SK-N-SH (cell line): Measurements from ENCODE around the gene BBOX1. TPM values are rescaled to one million over a fixed set of nuclear protein-coding genes. Genes with fewer than 3 reads are reported as not detected.

Experiments
- CTCF ChIA-PET: fragments of 300-600, 350-600 bp; formaldehyde crosslinking; extraction: SDS; loops from one replicate; lab custom pipeline; 2021; lab: Yijun Ruan, JAX
- POLR2A ChIA-PET: fragments of 350-600 bp; sonication (Branson Sonifier 250); formaldehyde crosslinking; extraction: SDS; loops from one replicate; lab custom pipeline; 2020; ENCODE audit warnings: antibody characterized with exemption, inconsistent platforms; lab: Yijun Ruan, JAX
- DNase-seq: peaks from one replicate; pipeline ENCODE4 v3.0.0; 2012
- H2AFZ ChIP-seq: fragments of 200-600 bp; sonication (generic); 2 replicates; pipeline ENCODE4 v1.8.1; 2016; ENCODE audit warnings: antibody characterized with exemption, mild to moderate bottlenecking, low read depth
- H3F3A ChIP-seq: fragments of 200-600 bp; sonication (generic); replicated peaks from 2 replicates; pipeline ENCODE3; 2016; ENCODE audit warnings: antibody characterized with exemption, mild to moderate bottlenecking; ENCODE audit not compliant: insufficient read depth
- H3K27ac ChIP-seq, 2 experiments: fragments of 200-500 bp in 1 of 2; fragments of 200-600 bp in 1 of 2; sonication (Bioruptor generic) in 1 of 2; sonication (generic), shearing (Covaris generic) in 1 of 2; 2 replicates each; pipeline versions ENCODE4 v1.5.1 to v1.6.1; 2014 to 2016; ENCODE audit warnings: low read depth in 2 of 2, inconsistent platforms in 1 of 2, low read length in 1 of 2, mild to moderate bottlenecking in 1 of 2, mixed read lengths in 1 of 2
- H3K27me3 ChIP-seq: fragments of 200-600 bp; sonication (generic), shearing (Covaris generic); 2 replicates; pipeline ENCODE4 v1.6.1; 2016; ENCODE audit warnings: mixed run types; ENCODE audit not compliant: insufficient read depth
- H3K36me3 ChIP-seq, 2 experiments: fragments of 200-500 bp in 1 of 2; fragments of 200-600 bp in 1 of 2; sonication (Bioruptor generic) in 1 of 2; sonication (generic) in 1 of 2; replicated peaks in 1 of 2; 2 replicates each; pipeline versions ENCODE3 to v1.5.1; 2014 to 2016; ENCODE audit warnings: low read length in 1 of 2, mild to moderate bottlenecking in 1 of 2; ENCODE audit not compliant: insufficient read depth in 2 of 2, control insufficient read depth in 1 of 2
- H3K4me1 ChIP-seq, 2 experiments: fragments of 200-500 bp in 1 of 2; fragments of 200-600 bp in 1 of 2; sonication (Bioruptor generic) in 1 of 2; sonication (generic), shearing (Covaris generic) in 1 of 2; 2 replicates each; pipeline versions ENCODE4 v1.5.1 to v1.6.1; 2014 to 2016; ENCODE audit warnings: low read depth in 1 of 2, low read length in 1 of 2, mixed run types in 1 of 2; ENCODE audit not compliant: insufficient read depth in 2 of 2, control insufficient read depth in 1 of 2
- H3K4me2 ChIP-seq: fragments of 200-600 bp; sonication (generic), shearing (Covaris generic); 2 replicates; pipeline ENCODE4 v1.6.1; 2017; ENCODE audit warnings: mixed run types
- H3K4me3 ChIP-seq, 2 experiments: fragments of 200-500 bp in 1 of 2; fragments of 200-600 bp in 1 of 2; sonication (Bioruptor generic) in 1 of 2; sonication (generic), shearing (Covaris generic) in 1 of 2; 2 replicates each; pipeline versions ENCODE4 v1.5.1 to v1.8.1; 2014 to 2016; ENCODE audit warnings: low read depth in 2 of 2, inconsistent platforms in 1 of 2, low read length in 1 of 2, mild to moderate bottlenecking in 1 of 2, mixed read lengths in 1 of 2, moderate library complexity in 1 of 2
- H3K79me2 ChIP-seq: fragments of 200-600 bp; sonication (generic); 2 replicates; pipeline ENCODE4 v1.8.1; 2017; ENCODE audit warnings: mild to moderate bottlenecking; ENCODE audit not compliant: insufficient read depth
- H3K9ac ChIP-seq: fragments of 200-600 bp; sonication (generic); 2 replicates; pipeline ENCODE4 v1.6.1; 2017; ENCODE audit warnings: mixed run types
- H3K9me2 ChIP-seq: fragments of 200-600 bp; sonication (generic); 2 replicates; pipeline ENCODE4 v1.6.1; 2017; ENCODE audit warnings: mixed run types
- H3K9me3 ChIP-seq: fragments of 200-600 bp; sonication (generic); 2 replicates; pipeline ENCODE4 v1.6.1; 2017; ENCODE audit warnings: mixed run types, mild to moderate bottlenecking, moderate library complexity
- H4K20me1 ChIP-seq: fragments of 200-600 bp; sonication (generic); 2 replicates; pipeline ENCODE4 v1.6.1; 2017; ENCODE audit warnings: mild to moderate bottlenecking, mixed run types; ENCODE audit not compliant: insufficient read depth
- CTCF ChIP-seq: fragments of 200-600 bp; sonication (generic); IDR thresholded peaks from 2 replicates; pipeline ENCODE4 v1.6.1; 2017; ENCODE audit warnings: antibody characterized with exemption, mild to moderate bottlenecking, moderate library complexity
- ELF1 ChIP-seq: IDR thresholded peaks from 2 replicates; pipeline ENCODE4 v1.4.0; 2012
- EZH2phosphoT487 ChIP-seq: fragments of 200-600 bp; sonication (generic); IDR thresholded peaks from 2 replicates; pipeline ENCODE4 v1.6.1; 2017; ENCODE audit warnings: low read depth, mixed run types, mild to moderate bottlenecking, antibody characterized with exemption, moderate library complexity, borderline replicate concordance
- FOSL2 ChIP-seq: IDR thresholded peaks from 2 replicates; pipeline ENCODE4 v1.4.0; 2012; ENCODE audit warnings: low read depth, mild to moderate bottlenecking, moderate library complexity, borderline replicate concordance
- FOXJ3 ChIP-seq: sonication (generic); formaldehyde crosslinking; IDR thresholded peaks from 2 replicates; pipeline ENCODE4 v1.5.1; 2020; ENCODE audit warnings: mild to moderate bottlenecking, missing genetic modification reagents
- GABPA ChIP-seq: IDR thresholded peaks from 2 replicates; pipeline ENCODE4 v1.4.0; 2012; ENCODE audit warnings: low read depth, mild to moderate bottlenecking
- GATA2 ChIP-seq: sonication (generic); formaldehyde crosslinking; IDR thresholded peaks from 2 replicates; pipeline ENCODE4 v1.5.0; 2020; ENCODE audit warnings: mild to moderate bottlenecking, missing genetic modification reagents
- MXI1 ChIP-seq: IDR thresholded peaks from 2 replicates; pipeline ENCODE4 v1.6.1; 2012; ENCODE audit warnings: mild to moderate bottlenecking, low read depth, low read length, improper control_type of control experiment
- NRF1 ChIP-seq: IDR thresholded peaks from 2 replicates; pipeline ENCODE4 v1.6.1; 2012; ENCODE audit warnings: low read depth, mild to moderate bottlenecking, low read length
- RAD21 ChIP-seq: IDR thresholded peaks from 2 replicates; pipeline ENCODE4 v1.6.1; 2012; ENCODE audit warnings: mild to moderate bottlenecking, low read length
- RFX5 ChIP-seq: IDR thresholded peaks from 2 replicates; pipeline ENCODE4 v1.6.1; 2012; ENCODE audit warnings: mild to moderate bottlenecking, improper control_type of control experiment, low read length
- SIN3A ChIP-seq: IDR thresholded peaks from 2 replicates; pipeline ENCODE4 v1.6.1; 2012; ENCODE audit warnings: low read depth, mild to moderate bottlenecking, low read length, moderate library complexity, borderline replicate concordance
- SMC3 ChIP-seq: IDR thresholded peaks from 2 replicates; pipeline ENCODE4 v1.6.1; 2012; ENCODE audit warnings: low read depth, low read length, improper control_type of control experiment
- TCF12 ChIP-seq: IDR thresholded peaks from 2 replicates; pipeline ENCODE4 v1.4.0; 2012
- TEAD4 ChIP-seq: IDR thresholded peaks from 2 replicates; pipeline ENCODE4 v1.4.0; 2012; ENCODE audit warnings: mild to moderate bottlenecking, borderline replicate concordance; ENCODE audit not compliant: insufficient read depth
- WGBS: methylation state at CpG from one replicate; pipeline ENCODE4 v1.1.6; 2017; ENCODE audit warnings: low lambda C conversion rate; 5-methylcytosine and 5-hydroxymethylcytosine counted together
- polyA plus RNA-seq, 3 experiments: library from polyadenylated mRNA; depleted of rRNA; stranded (reverse); fragments of >200 nt; gene quantifications; 2 replicates each; pipeline ENCODE4 v1.2.3, GENCODE V29; 2012

The BBOX1 gene
- polyA plus RNA-seq, 1 of the 3 experiments (the other 2 are of a cell fraction): 0.02 TPM

GRCh38 chr11:27025957-27026733, 14.5 kb upstream of the BBOX1 start:
- no peak overlapping the region for H3K9ac ChIP-seq
- no peaks in the 10 kb centered on the region for H3K27me3 ChIP-seq
- no peaks in the 10 kb centered on the region for H3K9me3 ChIP-seq
- 62% methylated on average over 8 of the region's 8 CpGs for WGBS
- POLR2A ChIA-PET: no interaction called here
- no peak overlapping the region for H3K4me2 ChIP-seq
- H3F3A ChIP-seq: no peaks in the 10 kb centered on the region
- no peaks in the 10 kb centered on the region for H3K79me2 ChIP-seq
- H3K36me3 ChIP-seq: no peaks in the 10 kb centered on the region
- H3K4me3 ChIP-seq: no peak overlapping the region
- H3K9me2 ChIP-seq: no peaks in the 10 kb centered on the region
- no peak for DNase-seq
- no peak overlapping the region for H3K27ac ChIP-seq
- TF ChIP-seq FOXJ3 (CRISPR knock-in tag) (no peak), RFX5 (no peak), FOSL2 (no peak), MXI1 (no peak), SMC3 (no peak), GATA2 (CRISPR knock-in tag) (no peak), ELF1 (no peak), CTCF (no peak), NRF1 (no peak), TEAD4 (no peak), RAD21 (no peak), SIN3A (no peak), GABPA (no peak), EZH2phosphoT487 (no peak)
- no peaks in the 10 kb centered on the region for H4K20me1 ChIP-seq
- H3K4me1 ChIP-seq: peaks cover 0 to 12% of the 10 kb centered on the region in 2 experiments; a peak in 2 of 4 replicates
- no peak overlapping the region for H2AFZ ChIP-seq
- CTCF ChIA-PET: interaction anchor here (1.8 kb wide), 1 partner anchor 132 kb away, joined by 6 read pairs; no protein-coding TSS in a partner anchor

DNA sequence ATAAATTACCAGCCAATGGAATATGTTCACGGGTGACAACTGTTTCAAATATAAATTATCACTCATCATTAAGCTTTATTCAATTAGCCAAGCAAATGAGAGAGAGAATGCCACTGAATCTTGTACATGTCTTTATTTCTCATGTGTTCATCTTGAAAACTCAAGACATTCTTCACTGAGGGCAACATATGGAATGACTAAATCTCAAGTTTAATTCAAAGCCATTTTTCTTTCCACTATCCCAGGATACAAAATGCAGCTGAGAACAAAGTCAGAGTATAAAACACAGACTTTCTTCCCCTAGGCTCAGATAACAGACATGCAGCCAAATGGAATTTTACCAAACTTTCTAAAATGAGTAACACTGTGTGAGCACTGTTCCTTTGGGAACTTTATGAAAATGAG, 12.1 kb upstream of the BBOX1 start:
- Histone ChIP-seq H3K27ac (peak overlapping the region; percentile 19 to 30; a peak in 2 of 4 replicates), H3K9ac (no peak overlapping the region), H3K4me1 (no peaks in the 10 kb centered on the region; a peak in 1 of 4 replicates), H3K9me2 (no peaks in the 10 kb centered on the region), H3K79me2 (no peaks in the 10 kb centered on the region), H3K9me3 (no peaks in the 10 kb centered on the region), H3K36me3 (no peaks in the 10 kb centered on the region), H3K4me3 (no peak overlapping the region), H4K20me1 (no peaks in the 10 kb centered on the region), H3K4me2 (no peak overlapping the region)
- ChIA-PET POLR2A (no interaction called here), CTCF (no interaction called here)
- no peak for DNase-seq
- TF ChIP-seq TCF12 (peak; percentile 35; the same call in 1 of the 2 replicates), SMC3 (no peak)
- TF ChIP-seq, all 33 proteins: peak for 1
- 52% methylated on average over 1 of the region's 1 CpG for WGBS
- no peak overlapping the region for H2AFZ ChIP-seq
- H3K27me3 ChIP-seq: no peaks in the 10 kb centered on the region
- H3F3A ChIP-seq: no peaks in the 10 kb centered on the region
